Measurements from ENCODE around the gene RASAL2.

The RASAL2 gene

DNA sequence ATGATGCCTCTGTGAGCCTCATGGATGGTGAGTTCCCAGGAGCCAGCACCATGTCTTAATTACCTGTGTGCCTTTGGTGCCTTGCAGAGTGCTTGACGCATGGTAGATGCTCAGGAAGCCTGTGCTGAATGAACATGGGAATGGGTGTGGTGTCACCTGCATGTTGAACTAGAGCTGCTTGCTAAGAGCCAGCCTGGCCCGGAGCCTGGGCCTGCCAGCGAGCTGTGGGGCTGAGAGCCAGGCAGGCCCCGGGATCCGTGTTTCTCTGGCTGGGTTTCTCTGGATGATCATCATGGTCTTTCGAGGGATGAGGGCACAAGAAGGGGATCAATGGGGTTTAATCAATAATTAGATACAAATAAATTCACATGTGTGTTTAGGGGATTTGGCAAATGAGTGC is 412.3 kb downstream of the RASAL2 start:
- Histone ChIP-seq H3K4me3 (ENCODE audit: low read length) (no peak overlapping the region), H3K9me3 (ENCODE audit: insufficient read depth, low read length) (no peaks in the 10 kb centered on the region), H3K27ac (ENCODE audit: low read length) (no peak overlapping the region), H4K20me1 (ENCODE audit: insufficient read depth, low read length) (no peaks in the 10 kb centered on the region), H3K36me3 (replicated peaks; ENCODE audit: low read depth, low read length) (no peaks in the 10 kb centered on the region), H3K4me2 (ENCODE audit: low read length) (no peak overlapping the region), H3K27me3 (ENCODE audit: low read depth, low read length) (no peaks in the 10 kb centered on the region), H2AFZ (ENCODE audit: low read depth, low read length) (no peak overlapping the region), H3K79me2 (ENCODE audit: low read length) (no peaks in the 10 kb centered on the region), H3K9ac (ENCODE audit: low read length) (no peak overlapping the region), H3K4me1 (ENCODE audit: low read length) (0 out of 2 replicates have a peak, but pooled peaks cover 4% of the 10 kb centered on the region)
- TF ChIP-seq, protein P1, sequence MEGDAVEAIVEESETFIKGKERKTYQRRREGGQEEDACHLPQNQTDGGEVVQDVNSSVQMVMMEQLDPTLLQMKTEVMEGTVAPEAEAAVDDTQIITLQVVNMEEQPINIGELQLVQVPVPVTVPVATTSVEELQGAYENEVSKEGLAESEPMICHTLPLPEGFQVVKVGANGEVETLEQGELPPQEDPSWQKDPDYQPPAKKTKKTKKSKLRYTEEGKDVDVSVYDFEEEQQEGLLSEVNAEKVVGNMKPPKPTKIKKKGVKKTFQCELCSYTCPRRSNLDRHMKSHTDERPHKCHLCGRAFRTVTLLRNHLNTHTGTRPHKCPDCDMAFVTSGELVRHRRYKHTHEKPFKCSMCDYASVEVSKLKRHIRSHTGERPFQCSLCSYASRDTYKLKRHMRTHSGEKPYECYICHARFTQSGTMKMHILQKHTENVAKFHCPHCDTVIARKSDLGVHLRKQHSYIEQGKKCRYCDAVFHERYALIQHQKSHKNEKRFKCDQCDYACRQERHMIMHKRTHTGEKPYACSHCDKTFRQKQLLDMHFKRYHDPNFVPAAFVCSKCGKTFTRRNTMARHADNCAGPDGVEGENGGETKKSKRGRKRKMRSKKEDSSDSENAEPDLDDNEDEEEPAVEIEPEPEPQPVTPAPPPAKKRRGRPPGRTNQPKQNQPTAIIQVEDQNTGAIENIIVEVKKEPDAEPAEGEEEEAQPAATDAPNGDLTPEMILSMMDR (IDR thresholded peaks at IDR 0.05; ENCODE audit: low read depth, low read length) = no peak
- no peak for TF ChIP-seq EZH2phosphoT487 (IDR thresholded peaks at IDR 0.05; ENCODE audit: low read depth)

DNA sequence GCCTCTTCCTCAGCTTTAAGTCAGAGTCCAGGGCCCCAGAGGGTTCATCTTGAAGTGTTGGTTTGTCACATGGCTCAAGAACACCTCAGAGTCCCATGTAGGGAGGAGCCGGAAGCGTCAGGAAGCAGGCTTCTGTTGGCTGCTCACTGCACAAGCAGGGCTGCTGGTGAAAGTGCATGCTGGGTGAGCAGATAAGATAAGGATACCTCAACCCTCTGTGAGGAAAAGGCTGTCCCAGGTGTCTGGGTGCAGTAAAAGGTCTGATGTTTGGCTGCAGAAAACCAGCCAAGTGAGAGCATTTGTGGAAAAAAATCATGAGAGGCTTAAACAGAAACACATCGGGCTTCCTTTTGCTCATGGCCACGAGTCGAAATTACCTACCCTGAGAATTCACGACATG is 412.8 kb downstream of the RASAL2 start:
- Histone ChIP-seq H3K27me3 (ENCODE audit: low read depth, low read length) (no peaks in the 10 kb centered on the region), H3K9me3 (ENCODE audit: insufficient read depth, low read length) (no peaks in the 10 kb centered on the region), H4K20me1 (ENCODE audit: insufficient read depth, low read length) (no peaks in the 10 kb centered on the region), H3K4me2 (ENCODE audit: low read length) (no peak overlapping the region), H3K4me3 (ENCODE audit: low read length) (no peak overlapping the region), H3K9ac (ENCODE audit: low read length) (no peak overlapping the region), H3K4me1 (ENCODE audit: low read length) (0 out of 2 replicates have a peak, but pooled peaks cover under 1% of the 10 kb centered on the region), H2AFZ (ENCODE audit: low read depth, low read length) (no peak overlapping the region), H3K27ac (ENCODE audit: low read length) (no peak overlapping the region), H3K79me2 (ENCODE audit: low read length) (no peaks in the 10 kb centered on the region), H3K36me3 (replicated peaks; ENCODE audit: low read depth, low read length) (no peaks in the 10 kb centered on the region)
- TF ChIP-seq, protein P1 (IDR thresholded peaks at IDR 0.05; ENCODE audit: low read depth, low read length) = no peak
- TF ChIP-seq EZH2phosphoT487 (IDR thresholded peaks at IDR 0.05; ENCODE audit: low read depth) = no peak

- Histone ChIP-seq H3K9me3 (ENCODE audit: insufficient read depth, low read length) (no peaks in the 10 kb centered on the region), H3K4me3 (ENCODE audit: low read length) (no peak overlapping the region), H4K20me1 (ENCODE audit: insufficient read depth, low read length) (no peaks in the 10 kb centered on the region), H3K4me2 (ENCODE audit: low read length) (no peak overlapping the region), H3K79me2 (ENCODE audit: low read length) (no peaks in the 10 kb centered on the region), H3K4me1 (ENCODE audit: low read length) (no peaks in the 10 kb centered on the region), H2AFZ (ENCODE audit: low read depth, low read length) (no peak overlapping the region), H3K27me3 (ENCODE audit: low read depth, low read length) (no peaks in the 10 kb centered on the region), H3K9ac (ENCODE audit: low read length) (no peak overlapping the region), H3K36me3 (replicated peaks; ENCODE audit: low read depth, low read length) (no peaks in the 10 kb centered on the region), H3K27ac (ENCODE audit: low read length) (no peak overlapping the region)
- TF ChIP-seq EZH2phosphoT487 (IDR thresholded peaks at IDR 0.05; ENCODE audit: low read depth) = no peak
- TF ChIP-seq, protein P1 (IDR thresholded peaks at IDR 0.05; ENCODE audit: low read depth, low read length) = no peak
Observed at GRCh38 chr1:178509414-178510007, 415.6 kb downstream of the RASAL2 start.

DNA sequence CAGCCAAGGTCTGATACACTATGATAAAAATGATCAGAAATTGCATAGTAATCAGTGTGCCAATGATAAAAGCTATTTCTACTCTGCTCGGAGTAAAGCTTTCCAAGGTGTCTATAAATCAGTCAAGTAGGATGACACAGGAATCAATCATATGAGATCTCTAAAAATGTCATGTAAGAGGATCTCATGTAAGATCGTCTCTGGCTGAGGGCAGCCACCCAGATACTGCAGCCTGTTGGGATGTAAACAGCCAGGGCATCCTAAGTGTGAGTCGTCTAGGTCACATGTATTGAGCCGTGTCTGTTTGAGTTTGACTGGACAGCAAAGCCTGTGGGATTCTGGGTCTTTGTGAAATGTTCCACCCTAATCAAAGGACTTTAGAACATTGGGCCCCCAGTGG is 416.3 kb downstream of the RASAL2 start:
- no peak overlapping the region for H3K27ac ChIP-seq (ENCODE audit: low read length)
- H4K20me1 ChIP-seq (ENCODE audit: insufficient read depth, low read length) = no peaks in the 10 kb centered on the region
- H3K4me1 ChIP-seq (ENCODE audit: low read length) = no peaks in the 10 kb centered on the region
- no peak overlapping the region for H3K9ac ChIP-seq (ENCODE audit: low read length)
- TF ChIP-seq, protein P1 (IDR thresholded peaks at IDR 0.05; ENCODE audit: low read depth, low read length) = no peak
- no peak for TF ChIP-seq EZH2phosphoT487 (IDR thresholded peaks at IDR 0.05; ENCODE audit: low read depth)
- no peaks in the 10 kb centered on the region for H3K9me3 ChIP-seq (ENCODE audit: insufficient read depth, low read length)
- H3K4me2 ChIP-seq (ENCODE audit: low read length) = no peak overlapping the region
- no peaks in the 10 kb centered on the region for H3K79me2 ChIP-seq (ENCODE audit: low read length)
- H3K36me3 ChIP-seq (replicated peaks; ENCODE audit: low read depth, low read length) = no peaks in the 10 kb centered on the region
- no peak overlapping the region for H3K4me3 ChIP-seq (ENCODE audit: low read length)
- no peak overlapping the region for H2AFZ ChIP-seq (ENCODE audit: low read depth, low read length)
- H3K27me3 ChIP-seq (ENCODE audit: low read depth, low read length) = no peaks in the 10 kb centered on the region
